HepG2 (cell line): ENCODE results near the gene GJA10. TPM values are rescaled to one million over a fixed set of nuclear protein-coding genes. Genes with fewer than 3 reads are reported as not detected.

Experiments
- ATAC-seq: fragments of 200-7000 bp; cut with Tn5 transposase; 3 replicates; pipeline ENCODE4 v1.9.1; 2020; ENCODE audit warnings: mild to moderate bottlenecking, moderate library complexity
- BruUV-seq: library from RNA; stranded (reverse); fragments of 400-500 nt; replicated peaks from 2 replicates; lab custom pipeline; 2021; lab: Mats Ljungman, UMichigan
- CTCF ChIA-PET: fragments of 300-600 bp; formaldehyde crosslinking; extraction: SDS; loops from one replicate; lab custom pipeline; 2021; ENCODE audit warnings: low total read pairs, inconsistent platforms, low intra/inter-chr PET ratio; lab: Yijun Ruan, JAX
- POLR2A ChIA-PET: fragments of 350-600 bp; sonication (Branson Sonifier 250); formaldehyde crosslinking; loops from one replicate; lab custom pipeline; 2020; ENCODE audit warnings: antibody characterized with exemption, inconsistent platforms; lab: Yijun Ruan, JAX
- DNase-seq: peaks from one replicate; pipeline ENCODE4 v3.0.0-alpha.2; 2015; ENCODE audit warnings: low spot score
- FAIRE-seq: peaks from 3 replicates; lab custom pipeline; 2011; peaks lifted over from hg19 to GRCh38; lab: Jason Lieb, UNC
- H2AFZ ChIP-seq: one replicate; pipeline ENCODE4 v1.6.1; 2011; ENCODE audit warnings: low read length, inconsistent platforms
- H3K27ac ChIP-seq: fragments of 300-600 bp; 3 replicates; pipeline ENCODE4 v1.8.0; 2011; ENCODE audit warnings: mixed run types, mild to moderate bottlenecking, mixed read lengths, low read length, inconsistent platforms; ENCODE audit not compliant: insufficient read depth; ENCODE audit errors: extremely low read length
- H3K27me3 ChIP-seq, 2 experiments: fragments of 200-600 bp in 1 of 2; 2 replicates in 1 of 2; 3 replicates in 1 of 2; pipeline versions ENCODE4 v1.6.0 to v1.8.0; 2011; ENCODE audit warnings: low read length in 2 of 2, mild to moderate bottlenecking in 2 of 2, moderate library complexity in 2 of 2, inconsistent platforms in 1 of 2; ENCODE audit not compliant: insufficient read depth in 2 of 2, control insufficient read depth in 1 of 2
- H3K36me3 ChIP-seq, 2 experiments: fragments of 200-600 bp in 1 of 2; replicated peaks in 1 of 2; 2 replicates in 1 of 2; 3 replicates in 1 of 2; pipeline versions ENCODE4 v1.5.1 to v1.8.0; 2011; ENCODE audit warnings: low read length in 2 of 2, inconsistent platforms in 1 of 2; ENCODE audit not compliant: insufficient read depth in 2 of 2, control insufficient read depth in 1 of 2
- H3K4me1 ChIP-seq: 2 replicates; pipeline ENCODE4 v1.5.1; 2012; ENCODE audit warnings: low read length, inconsistent platforms; ENCODE audit not compliant: insufficient read depth
- H3K4me2 ChIP-seq: 2 replicates; pipeline ENCODE4 v1.6.0; 2011; ENCODE audit warnings: low read depth, low read length, inconsistent platforms
- H3K4me3 ChIP-seq, 3 experiments: fragments of 200-600 bp in 1 of 3; sonication (generic), shearing (Covaris generic) in 1 of 3; replicated peaks in 1 of 3; 2 replicates each; pipeline ENCODE4 v1.5.1; 2011 to 2016; ENCODE audit warnings: low read length in 3 of 3, inconsistent platforms in 2 of 3, low read depth in 2 of 3, mild to moderate bottlenecking in 2 of 3, control low read depth in 1 of 3, mixed read lengths in 1 of 3; ENCODE audit not compliant: insufficient read depth in 1 of 3
- H3K79me2 ChIP-seq: one replicate; pipeline ENCODE4 v1.6.1; 2011; ENCODE audit warnings: low read length, inconsistent platforms; ENCODE audit not compliant: insufficient read depth
- H3K9ac ChIP-seq: 2 replicates; pipeline ENCODE4 v1.6.0; 2011; ENCODE audit warnings: mild to moderate bottlenecking, low read depth, low read length, inconsistent platforms; ENCODE audit not compliant: insufficient read depth
- H3K9me3 ChIP-seq: 2 replicates; pipeline ENCODE4 v1.5.1; 2012; ENCODE audit warnings: mild to moderate bottlenecking, low read length
- H4K20me1 ChIP-seq: 2 replicates; pipeline ENCODE4 v1.6.0; 2011; ENCODE audit warnings: inconsistent platforms, mild to moderate bottlenecking, low read length, moderate library complexity; ENCODE audit not compliant: insufficient read depth
- DBP ChIP-seq: sonication (generic); formaldehyde crosslinking; IDR thresholded peaks from 2 replicates; pipeline ENCODE4 v1.4.0; 2020; ENCODE audit warnings: missing genetic modification reagents; ENCODE audit errors: not compliant biosample characterization
- DNMT1 ChIP-seq: sonication (generic); formaldehyde crosslinking; IDR thresholded peaks from 2 replicates; pipeline ENCODE4 v1.5.1; 2020; ENCODE audit warnings: mild to moderate bottlenecking, missing genetic modification reagents
- IKZF1 ChIP-seq: fragments of 450-650 bp; IDR thresholded peaks from 2 replicates; pipeline ENCODE4 v1.7.1; 2016
- RFX5 ChIP-seq: IDR thresholded peaks from 2 replicates; pipeline ENCODE4 v1.6.1; 2011; ENCODE audit warnings: low read depth, low read length, improper control_type of control experiment
- SNRNP70 ChIP-seq: fragments of 200-400 bp; formaldehyde crosslinking; IDR thresholded peaks from 2 replicates; pipeline ENCODE4 v1.6.1; 2017; ENCODE audit warnings: mild to moderate bottlenecking, low read depth, low read length, moderate library complexity
- TRIM24 ChIP-seq: sonication (generic); formaldehyde crosslinking; IDR thresholded peaks from 2 replicates; pipeline ENCODE4 v1.8.0; 2022; ENCODE audit warnings: mild to moderate bottlenecking, missing genetic modification reagents
- TSC22D2 ChIP-seq: sonication (generic); formaldehyde crosslinking; IDR thresholded peaks from 2 replicates; pipeline ENCODE4 v1.5.1; 2020; ENCODE audit warnings: missing genetic modification reagents, mild to moderate bottlenecking, borderline replicate concordance
- ZBTB33 ChIP-seq: sonication (generic); formaldehyde crosslinking; IDR thresholded peaks from 2 replicates; pipeline ENCODE4 v1.4.0; 2020; ENCODE audit warnings: missing genetic modification reagents
- ZNF234 ChIP-seq: sonication (generic); formaldehyde crosslinking; conservative IDR thresholded peaks from 2 replicates; pipeline ENCODE4 v1.5.1; 2020; ENCODE audit warnings: mild to moderate bottlenecking, missing genetic modification reagents
- ZNF263 ChIP-seq: sonication (generic); formaldehyde crosslinking; IDR thresholded peaks from 2 replicates; pipeline ENCODE4 v1.4.0; 2020; ENCODE audit warnings: missing genetic modification reagents
- WGBS: methylation state at CpG from one replicate; pipeline ENCODE4 v1.1.6; 2017; ENCODE audit warnings: low lambda C conversion rate; 5-methylcytosine and 5-hydroxymethylcytosine counted together
- in situ Hi-C: cut with HindIII; loops from 2 replicates; pipeline ENCODE4 v1.10.0; 2017; ENCODE audit warnings: low pct_unique_long_range_greater_than_20kb; ENCODE audit not compliant: extremely low pct_ligation_motif_present
- intact Hi-C: fragments of 100-400 bp; cut with micrococcal nuclease; formaldehyde crosslinking; loops from one replicate; pipeline ENCODE4 v1.10.0; 2022; ENCODE audit not compliant: unreplicated experiment
- polyA plus RNA-seq, 8 experiments: library from polyadenylated mRNA; depleted of rRNA in 3 of 8; stranded (reverse) in 7 of 8; unstranded in 1 of 8; fragments of >200 nt; fragmentation: Illumina TruSeq in 4 of 8; extraction: Trizol in 4 of 8; gene quantifications; 2 replicates each; pipeline versions ENCODE4 v1.2.1 to v1.2.3, GENCODE V29; 2011 to 2016; ENCODE audit warnings: low read depth in 4 of 8, missing spikeins in 1 of 8, mixed read lengths in 1 of 8; ENCODE audit not compliant: insufficient read depth in 1 of 8
- total RNA-seq, 5 experiments: library from RNA; depleted of rRNA; stranded (reverse); fragments of >200 nt; fragmentation: Illumina TruSeq; extraction: Trizol; gene quantifications; 2 replicates each; pipeline ENCODE4 v1.2.3, GENCODE V29; 2016; ENCODE audit warnings: low read depth in 1 of 5
- TF ChIP-seq, protein P1 (sequence below): sonication (generic); formaldehyde crosslinking; IDR thresholded peaks from 2 replicates; pipeline ENCODE4 v1.8.1; 2023; ENCODE audit warnings: mild to moderate bottlenecking, missing genetic modification reagents

GJA10 gene
- total and polyA plus RNA-seq, 2 of the 13 experiments (the other 11 are each of a cell fraction or from before 2014, with no cell fraction given): not detected

GRCh38 chr6:89928604-89929003 is 34.3 kb downstream of the GJA10 start:
- Histone ChIP-seq H3K9ac (no peak overlapping the region), H3K4me2 (no peak overlapping the region), H3K4me1 (no peaks in the 10 kb centered on the region), H3K9me3 (no peaks in the 10 kb centered on the region), H2AFZ (no peak overlapping the region), H4K20me1 (no peaks in the 10 kb centered on the region), H3K27me3 (peaks cover 4 to 53% of the 10 kb centered on the region in 2 experiments; a peak in 4 of 5 replicates), H3K27ac (no peak overlapping the region), H3K79me2 (no peaks in the 10 kb centered on the region), H3K4me3 (no peak overlapping the region), H3K36me3 (no peaks in the 10 kb centered on the region)
- in situ Hi-C loops (no loop called here), intact Hi-C loops (loop anchor here (10.0 kb wide), 1 partner anchor 1266 kb away; no protein-coding TSS in a partner anchor)
- no TSS peak for BruUV-seq
- WGBS: 7% methylated on average over 6 of the region's 6 CpGs
- CTCF ChIA-PET: no interaction called here
- DNase-seq (no peak), FAIRE-seq (no peak), ATAC-seq (no peak)
- TF ChIP-seq TSC22D2 (CRISPR knock-in tag) (no peak), DBP (CRISPR knock-in tag) (no peak), ZBTB33 (no peak), RFX5 (no peak), SNRNP70 (no peak), TRIM24 (CRISPR knock-in tag) (no peak), IKZF1 (no peak), ZNF263 (no peak), ZNF234 (CRISPR knock-in tag) (no peak), DNMT1 (CRISPR knock-in tag) (no peak)
- TF ChIP-seq, protein P1, sequence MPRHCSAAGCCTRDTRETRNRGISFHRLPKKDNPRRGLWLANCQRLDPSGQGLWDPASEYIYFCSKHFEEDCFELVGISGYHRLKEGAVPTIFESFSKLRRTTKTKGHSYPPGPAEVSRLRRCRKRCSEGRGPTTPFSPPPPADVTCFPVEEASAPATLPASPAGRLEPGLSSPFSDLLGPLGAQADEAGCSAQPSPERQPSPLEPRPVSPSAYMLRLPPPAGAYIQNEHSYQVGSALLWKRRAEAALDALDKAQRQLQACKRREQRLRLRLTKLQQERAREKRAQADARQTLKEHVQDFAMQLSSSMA: no peak
- POLR2A ChIA-PET: no interaction called here
